Measurements from ENCODE around the gene CFAP97D2.
A peak's percentile ranks its signal among the peaks of the same experiment; 100 is the strongest.

The CFAP97D2 gene

DNA sequence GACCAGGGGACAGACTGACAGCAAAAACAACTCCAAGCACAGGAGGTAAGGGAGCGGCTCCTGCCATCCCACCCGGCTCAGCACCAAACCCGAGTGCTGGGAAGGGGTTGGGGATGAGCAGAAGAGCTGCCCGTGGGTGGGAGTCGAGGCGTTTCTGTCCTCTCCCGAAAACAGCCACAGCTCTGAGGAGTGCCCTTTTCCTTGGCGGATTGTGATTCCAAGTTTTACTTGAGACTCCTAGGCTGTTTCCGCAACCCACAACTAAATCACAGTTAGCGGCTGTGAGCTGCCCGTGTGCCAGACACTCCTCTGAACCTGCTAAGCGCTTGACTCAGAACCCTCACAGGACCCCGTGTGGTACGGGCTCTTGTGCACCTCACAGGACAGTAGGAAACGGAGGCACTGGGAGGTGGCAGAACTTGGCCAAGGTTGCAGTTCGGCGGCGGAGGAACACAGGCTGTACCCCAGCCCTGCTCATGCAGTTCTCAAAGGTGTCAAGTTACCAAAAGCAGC is 21.4 kb downstream of the CFAP97D2 start:
- no peak for DNase-seq

DNA sequence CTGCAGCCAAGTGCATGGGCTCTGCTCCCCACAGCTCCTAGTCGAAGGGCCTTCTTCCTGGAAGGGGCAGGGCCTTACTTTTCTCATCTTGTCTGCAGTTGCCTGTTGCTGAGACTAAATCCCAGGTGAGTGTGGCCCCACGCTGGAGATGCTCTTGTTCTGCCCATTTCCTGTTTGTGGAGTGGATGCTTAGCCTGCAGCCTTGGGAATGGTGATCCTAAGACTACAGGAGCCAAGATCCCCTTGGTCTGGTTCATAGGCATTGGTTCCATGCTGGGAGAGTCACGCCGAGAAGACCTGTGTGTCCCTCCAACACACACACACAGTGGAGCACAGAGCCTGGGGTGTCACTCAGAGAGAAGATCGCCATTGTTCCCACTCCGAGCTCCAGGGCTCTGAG is 23.5 kb downstream of the CFAP97D2 start:
- no peak for DNase-seq

DNA sequence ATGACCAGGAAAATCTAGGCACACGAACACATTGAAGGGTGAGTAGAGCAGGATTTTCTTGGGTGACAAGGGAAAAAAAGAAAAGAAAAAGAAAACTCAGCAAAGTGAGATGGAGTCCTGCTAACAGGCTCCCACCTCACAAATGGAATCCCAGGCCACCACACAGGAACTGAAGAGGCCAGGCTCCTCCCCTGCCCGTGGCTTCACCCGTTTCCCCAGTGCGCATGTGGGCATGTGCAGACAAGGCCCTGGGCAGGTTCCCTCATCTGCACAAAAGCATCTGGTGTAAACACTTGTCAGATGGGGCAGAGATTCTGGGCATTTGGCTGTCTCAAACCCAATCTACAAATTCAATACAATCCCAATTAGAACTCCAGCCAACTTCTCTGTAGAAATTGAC is 24.5 kb downstream of the CFAP97D2 start:
- DNase-seq = peak in 1 of 2 experiments; percentile 16

DNA sequence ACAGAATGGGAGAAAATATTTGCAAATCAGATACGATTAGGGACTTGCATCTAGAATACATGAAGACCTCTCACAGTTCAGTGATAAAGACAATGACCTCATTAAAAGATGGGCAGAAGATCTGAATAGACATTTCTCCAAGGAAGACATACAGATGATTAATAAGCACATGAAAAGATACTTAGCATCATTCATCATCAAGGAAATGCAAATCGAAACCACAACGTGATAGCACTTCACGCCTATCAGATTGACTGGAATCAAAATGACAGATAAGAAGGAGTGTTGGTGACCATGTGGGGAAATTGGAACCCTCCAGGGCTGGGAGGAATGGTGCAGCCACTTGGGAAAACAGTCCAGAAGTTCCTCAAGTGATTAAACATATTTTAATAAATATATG is 25.8 kb downstream of the CFAP97D2 start:
- DNase-seq = no peak

DNA sequence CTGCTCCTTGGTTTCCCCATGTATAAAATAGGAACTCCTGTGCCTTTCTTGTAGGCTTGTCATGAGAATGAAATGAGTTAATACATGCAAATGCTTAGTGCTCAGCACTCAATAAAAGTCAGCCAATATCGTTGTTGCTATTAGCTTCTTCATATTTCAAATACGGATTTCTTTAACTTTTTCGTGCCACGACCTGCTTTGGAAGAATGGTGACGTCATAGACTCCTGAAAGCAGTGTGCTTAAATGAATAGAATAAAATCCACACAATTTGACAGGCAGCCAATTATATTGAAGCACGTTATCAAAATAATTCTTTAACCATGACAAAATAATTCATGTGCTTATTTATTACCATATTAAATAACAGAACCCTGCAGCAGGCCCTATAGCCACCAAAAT is 29.1 kb downstream of the CFAP97D2 start:
- DNase-seq = no peak

DNA sequence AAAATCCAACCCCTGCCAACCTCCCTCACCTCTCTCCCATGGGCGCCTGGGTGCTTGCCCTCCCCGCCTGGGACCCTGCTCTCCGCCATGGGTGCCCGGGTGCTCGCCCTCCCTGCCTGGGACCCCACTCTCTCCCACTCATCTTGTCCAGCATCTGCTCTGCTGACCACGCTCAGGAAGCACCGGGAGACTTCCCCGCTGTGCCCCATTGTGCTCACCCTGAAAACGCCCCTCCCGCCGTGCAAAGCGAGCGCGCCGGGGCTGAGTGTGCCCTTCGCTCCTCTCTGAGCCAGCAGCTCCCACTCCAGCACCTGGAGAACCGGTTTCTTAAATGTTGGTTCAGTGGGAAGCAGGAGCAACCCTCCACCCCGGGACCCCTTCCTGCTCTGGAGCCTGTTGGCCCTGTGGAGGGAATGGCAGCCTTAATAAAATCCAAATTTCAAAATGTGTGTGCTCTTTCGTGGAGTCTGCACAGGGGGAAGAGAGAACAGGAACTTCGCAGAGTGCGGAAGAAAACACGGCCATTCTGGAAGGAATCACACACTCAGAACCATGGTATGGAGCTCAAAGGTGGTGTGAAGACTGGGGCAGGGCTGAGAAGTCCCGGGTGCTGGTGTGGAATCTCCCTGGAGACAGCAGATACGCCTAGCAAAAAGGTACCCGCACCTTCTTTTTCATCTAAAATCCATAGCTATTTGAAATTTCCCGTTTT is 32.5 kb downstream of the CFAP97D2 start:
- DNase-seq = no peak

DNA sequence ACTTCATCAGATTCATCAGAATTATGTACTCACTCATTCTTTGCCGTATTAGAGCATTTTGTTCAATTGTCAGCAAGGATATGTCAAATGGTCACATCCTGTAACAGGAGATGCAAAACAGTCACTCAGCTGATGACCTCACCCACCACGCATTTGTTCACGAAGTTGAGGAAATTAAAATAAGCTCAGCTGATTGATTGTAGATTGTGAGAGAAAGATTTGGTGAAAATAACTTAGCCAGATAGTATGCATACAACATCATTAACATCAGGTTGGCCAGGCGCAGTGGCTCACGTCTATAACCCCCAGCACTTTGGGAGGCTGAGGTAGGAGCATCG is 33.1 kb downstream of the CFAP97D2 start:
- DNase-seq = no peak

DNA sequence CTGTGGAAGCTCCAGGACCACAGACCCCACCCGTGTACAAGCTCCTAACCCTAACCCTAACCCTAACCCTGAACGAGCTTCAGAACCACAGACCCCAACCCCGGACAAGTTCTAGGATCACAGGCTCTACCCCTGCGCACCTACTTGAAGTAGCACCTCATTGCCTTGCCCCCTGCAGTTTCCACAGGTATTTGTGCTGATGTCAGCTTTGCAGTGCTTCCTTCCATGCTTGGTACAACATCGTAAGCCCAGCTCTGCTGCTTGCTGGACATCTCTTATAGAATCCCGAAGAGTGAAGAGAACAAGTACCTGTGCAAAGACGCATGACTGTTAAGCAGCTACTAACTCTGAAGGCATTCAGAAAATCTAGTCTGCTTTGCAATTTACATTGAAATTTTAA is 34.9 kb downstream of the CFAP97D2 start:
- no peak for DNase-seq

DNA sequence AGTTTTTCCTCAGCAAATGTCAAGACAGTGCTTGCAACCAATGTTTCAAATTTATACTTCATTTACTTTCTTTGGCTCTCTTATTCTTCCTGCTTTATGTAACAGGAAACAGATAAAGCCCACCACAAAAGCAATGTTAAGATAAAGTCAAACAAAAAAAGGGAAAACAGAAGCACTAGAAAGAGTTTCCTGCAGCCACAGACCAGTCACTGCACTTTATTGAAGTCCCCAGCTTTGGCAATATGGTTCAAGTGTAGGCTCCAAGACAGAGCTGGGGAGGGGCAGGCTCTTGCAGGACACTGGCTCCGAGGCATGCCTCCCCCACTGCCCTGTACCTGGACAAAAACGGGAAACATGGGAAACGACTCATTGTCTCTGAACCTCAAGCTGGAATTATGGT is 40.3 kb downstream of the CFAP97D2 start:
- no peak for DNase-seq

DNA sequence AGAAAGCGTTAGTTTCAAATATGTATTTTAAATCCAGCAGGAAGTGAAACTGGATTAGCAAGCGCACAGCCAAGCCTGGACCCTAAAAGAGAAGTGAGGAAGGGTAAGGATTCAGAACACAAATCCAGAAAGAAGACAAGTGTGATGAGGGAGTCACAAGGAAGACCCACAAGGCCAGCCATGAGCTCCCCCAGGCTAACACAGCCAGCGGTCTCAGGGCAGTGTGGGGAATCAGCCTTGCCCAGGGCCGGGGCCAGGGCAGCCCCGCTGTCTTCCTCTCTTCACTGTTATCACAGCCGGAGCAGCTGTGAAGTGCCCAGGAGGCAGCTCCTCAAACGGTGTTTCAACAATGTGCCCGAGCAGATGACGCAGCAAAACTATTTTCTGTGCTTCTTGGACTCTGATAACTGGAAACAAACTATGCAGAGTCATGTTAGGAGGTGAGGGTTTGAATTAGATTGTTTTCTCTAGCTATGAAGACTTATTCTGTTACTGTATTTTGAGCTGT is 43.5 kb downstream of the CFAP97D2 start:
- DNase-seq = no peak

DNA sequence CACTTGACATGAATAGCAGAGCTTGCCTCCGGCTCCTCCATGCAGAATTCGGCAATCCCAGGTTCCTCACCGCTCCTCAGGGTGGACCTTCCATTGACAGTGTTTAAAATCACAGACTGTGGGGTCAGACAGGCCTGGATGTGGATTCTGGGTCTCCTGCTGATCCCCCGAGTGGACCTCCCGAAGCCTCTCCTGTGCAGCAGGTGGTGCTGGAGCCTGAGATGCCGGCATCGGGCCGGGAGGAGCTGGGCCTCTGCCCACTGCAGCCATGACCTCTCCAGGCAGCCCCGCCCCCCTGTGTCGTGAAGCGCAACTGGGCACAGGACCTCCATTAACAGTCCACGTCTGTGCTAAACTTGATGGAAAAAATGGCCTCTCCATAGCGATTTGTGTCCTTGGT is 45.1 kb downstream of the CFAP97D2 start:
- no peak for DNase-seq

DNA sequence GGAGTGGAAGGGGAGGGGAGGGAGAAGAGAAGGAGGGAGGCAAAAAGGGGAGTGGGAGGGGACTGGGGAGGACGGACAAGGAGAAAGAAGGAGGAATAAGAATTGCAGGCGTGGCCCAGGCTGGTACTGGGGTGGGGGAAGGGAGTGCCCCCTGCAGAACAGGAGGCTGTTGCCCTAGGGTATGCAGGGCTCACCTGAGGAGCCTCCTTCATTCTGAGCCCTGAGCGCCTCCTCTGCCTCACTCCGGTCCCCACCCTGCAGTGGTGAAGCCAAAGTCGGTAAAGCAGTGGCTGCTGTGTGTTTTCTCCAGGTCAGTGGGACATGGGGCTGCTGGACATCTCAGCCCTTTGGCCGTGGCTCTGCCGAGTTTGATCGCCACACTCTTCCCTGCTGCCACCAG is 46.6 kb downstream of the CFAP97D2 start:
- DNase-seq = no peak

DNA sequence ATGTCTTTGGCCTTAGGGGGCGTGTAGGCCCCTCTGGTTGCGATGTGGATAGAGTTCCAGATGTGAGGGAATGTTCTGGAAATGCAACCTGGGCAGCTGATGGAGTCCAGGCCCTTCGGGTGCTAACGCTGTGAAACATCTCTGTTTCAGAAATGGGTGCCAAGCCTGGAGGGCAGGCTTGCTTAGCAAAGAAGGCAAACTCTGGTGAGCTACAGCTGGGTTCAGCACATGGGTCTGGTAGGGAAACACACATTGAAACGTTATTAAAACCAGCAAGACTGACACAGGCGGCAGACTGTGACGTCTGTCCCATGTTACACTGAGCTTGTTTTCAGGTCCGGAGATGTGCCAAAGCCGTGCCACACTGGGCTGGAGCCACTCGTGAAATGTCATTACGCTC is 47.0 kb downstream of the CFAP97D2 start:
- no peak for DNase-seq

DNA sequence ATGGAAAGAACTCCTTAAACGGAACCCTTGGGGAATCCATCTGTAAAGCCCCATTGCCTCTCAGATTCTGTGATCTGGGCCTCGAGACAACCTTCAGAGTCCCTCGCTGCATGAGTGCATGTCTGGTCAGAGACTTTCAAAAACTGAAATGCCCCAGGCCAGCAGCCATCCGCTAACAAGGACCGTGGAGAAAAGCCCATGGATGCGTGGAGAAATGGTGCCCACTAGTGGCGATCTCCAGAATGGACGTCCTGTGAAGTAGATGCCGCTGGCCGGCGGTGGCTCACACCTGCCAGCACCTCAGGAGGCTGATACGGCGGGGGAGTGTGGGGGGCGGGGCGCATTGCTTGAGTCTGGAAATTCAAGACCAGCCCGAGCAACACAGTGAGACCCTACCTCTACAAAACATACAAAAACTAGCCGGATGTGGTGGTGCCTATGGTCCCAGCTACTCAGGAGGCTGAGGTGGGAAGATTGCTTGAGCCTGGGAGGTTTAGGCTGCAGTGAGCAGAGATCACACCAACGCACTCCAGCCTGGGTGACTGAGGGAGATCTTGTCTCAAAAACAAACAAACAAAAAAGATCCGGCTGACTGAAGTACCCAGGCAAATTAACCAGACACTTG is 47.8 kb downstream of the CFAP97D2 start:
- DNase-seq = peak; percentile 91 to 94

DNA sequence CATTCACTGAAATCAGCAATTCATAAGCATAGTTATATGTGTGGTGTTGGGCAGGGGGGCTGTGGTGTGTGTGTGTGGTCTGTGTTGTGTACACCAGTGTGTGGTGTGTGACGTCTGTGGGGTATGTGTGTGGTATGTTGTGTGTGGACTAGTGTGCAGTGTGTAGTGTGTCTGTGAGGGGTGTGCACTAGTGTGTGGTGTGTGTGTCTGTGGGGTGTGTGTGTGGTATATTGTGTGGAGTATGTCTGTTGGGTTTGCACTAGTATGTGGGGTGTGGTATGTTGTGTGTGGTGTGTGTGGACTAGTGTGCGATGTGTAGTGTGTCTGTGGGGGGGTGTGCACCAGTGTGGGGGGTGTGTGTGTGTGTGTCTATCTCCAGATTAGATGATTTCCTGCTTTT is 48.5 kb downstream of the CFAP97D2 start:
- DNase-seq = no peak

DNA sequence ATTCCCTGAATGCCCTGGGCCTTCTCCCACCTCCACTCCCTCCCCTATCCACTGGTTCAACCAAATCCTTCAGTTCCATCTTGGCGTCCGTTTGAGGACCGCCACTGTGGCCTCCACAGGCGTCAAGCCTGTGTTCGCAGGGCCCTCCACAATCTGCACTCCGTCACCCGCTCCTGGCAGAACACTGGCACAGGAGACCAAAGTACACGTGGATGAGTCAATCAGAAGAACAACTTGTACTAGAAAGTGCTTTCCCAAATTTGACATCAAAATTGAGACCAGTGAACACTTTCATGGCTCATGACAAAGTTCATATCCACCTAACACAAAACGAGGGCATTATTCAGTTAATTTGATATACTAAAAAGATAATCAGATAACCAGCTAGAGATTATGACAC is 49.1 kb downstream of the CFAP97D2 start:
- no peak for DNase-seq

DNA sequence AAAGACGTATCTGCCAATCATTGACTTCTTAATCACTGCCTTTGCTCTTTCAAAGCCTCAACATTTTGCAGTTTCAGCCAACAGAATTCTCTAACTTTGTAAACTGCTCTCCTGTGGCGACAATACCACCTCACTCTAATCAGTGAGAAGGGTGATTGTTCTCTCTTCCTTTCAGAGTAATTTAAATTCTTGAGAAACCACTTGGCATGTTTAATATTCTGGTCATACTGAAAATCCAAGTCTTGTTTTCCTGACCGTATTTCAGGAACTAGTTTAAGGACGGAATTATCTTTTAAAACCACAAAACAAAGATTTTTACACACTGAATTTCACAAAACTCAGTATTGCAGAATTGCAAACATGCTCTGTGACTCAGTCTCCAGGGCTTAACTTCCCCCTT is 50.4 kb downstream of the CFAP97D2 start:
- no peak for DNase-seq

DNA sequence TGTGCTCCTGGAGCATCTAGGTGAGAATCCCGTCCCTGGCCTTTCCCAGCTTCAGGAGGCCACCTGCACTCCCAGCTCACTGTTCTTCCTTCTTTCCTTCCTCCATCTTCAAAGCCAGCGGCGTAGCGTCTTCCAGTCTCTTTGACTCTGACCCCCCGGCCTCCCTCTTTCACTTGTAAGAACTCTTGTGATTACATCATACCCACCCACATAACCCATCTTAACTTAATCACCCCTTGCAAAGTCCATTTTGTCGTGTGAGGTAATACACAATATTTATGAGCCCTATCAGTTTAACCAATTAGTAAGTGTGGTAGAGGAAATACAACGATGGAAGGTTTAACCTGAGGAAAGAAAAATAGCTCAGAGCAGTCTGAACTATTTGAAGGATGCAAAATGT is 51.1 kb downstream of the CFAP97D2 start:
- DNase-seq = no peak

DNA sequence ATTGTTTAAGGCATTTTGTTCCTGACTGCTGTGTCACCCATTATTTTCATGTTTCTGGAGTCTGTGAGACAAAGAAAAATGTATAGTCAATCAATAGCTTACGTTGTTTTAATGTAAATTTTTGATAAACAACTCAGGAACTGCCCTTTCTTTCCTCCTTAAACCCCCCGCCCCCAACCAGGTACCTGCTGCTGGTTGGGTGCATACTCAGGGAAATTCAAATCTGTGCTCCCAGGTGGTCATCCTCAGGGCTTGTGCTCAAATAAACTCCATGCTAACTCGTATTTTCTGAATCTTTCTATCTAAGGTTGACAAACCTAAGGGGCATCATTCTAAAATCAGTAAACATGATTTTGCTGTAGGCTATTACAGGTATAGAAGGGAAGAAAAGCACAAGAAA is 51.5 kb downstream of the CFAP97D2 start:
- DNase-seq = no peak

DNA sequence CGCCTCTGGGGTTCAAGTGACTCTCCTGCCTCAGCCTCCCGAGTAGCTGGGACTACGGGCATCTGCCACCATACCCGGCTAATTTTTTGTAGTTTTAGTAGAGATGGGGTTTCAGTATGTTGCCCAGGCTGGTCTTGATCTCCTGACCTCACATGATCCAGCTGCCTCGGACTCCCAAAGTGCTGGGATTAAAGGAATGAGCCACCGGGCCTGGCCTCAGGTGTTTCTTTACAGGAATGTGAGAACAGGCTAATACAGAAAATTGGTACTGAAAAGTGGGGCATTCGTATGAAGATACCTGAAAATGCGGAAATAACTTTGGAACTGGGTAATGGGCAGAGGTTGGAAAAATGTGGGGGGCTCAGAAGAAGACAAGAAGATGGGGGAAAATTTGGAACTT is 52.8 kb downstream of the CFAP97D2 start:
- no peak for DNase-seq

DNA sequence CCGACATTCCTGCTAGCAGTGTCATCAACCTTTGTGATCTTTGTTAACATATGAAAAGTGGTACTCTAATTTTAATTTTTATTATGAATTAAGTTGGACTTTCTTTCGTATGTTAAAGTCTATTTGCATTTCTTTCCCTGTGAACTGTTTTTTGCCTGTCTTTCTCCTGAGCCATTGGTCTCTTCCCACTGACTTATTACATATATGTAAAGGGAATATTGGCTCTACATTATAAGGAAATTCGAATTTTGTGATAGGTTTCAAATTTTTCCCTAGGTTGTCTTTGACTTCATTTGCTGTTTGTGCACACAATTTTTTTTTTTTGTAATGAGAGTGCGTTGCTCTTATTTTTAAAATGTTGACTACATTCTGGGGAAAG is 55.2 kb downstream of the CFAP97D2 start:
- DNase-seq = no peak

DNA sequence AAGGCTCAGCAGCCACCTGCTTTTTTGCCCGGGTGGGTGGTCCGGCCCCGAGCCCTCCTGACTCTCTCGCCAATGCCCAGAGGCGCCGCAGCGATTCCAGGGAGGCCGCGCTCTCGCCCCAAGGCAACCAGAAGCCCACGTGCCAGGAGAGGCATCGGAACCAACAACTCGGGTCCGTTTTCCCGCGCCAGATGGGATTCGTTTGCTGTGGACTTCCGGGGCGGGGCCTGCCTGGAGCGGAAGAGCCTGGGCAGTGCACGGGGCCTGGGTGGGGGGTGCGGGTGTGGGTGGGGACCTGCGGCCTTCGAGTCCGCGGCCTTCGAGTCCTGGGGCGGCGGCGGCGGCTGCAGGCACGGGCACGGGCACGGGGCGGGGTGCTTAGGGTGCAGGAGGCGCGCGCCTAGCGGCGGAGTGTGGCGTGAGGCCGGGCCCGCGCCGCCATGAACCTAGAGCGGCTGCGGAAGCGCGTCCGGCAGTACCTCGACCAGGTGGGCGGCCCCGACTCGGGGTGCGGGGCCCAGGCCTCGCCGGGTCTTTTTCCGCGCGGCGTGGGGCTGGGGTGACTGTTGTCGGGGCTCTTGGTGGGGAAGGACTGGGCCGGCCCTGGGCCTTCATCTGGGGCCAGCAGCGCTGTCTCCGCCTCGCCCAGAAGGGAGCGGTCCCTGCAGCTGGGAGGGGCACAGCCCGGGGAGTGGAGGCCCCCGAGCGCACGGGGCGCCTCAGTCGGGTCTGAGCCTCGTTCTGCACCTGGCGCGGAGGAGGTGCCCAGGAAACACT is 55.8 kb downstream of the CFAP97D2 start, which contains the start of gene CDC16:
TSS of gene CDC16 (plus strand) at position 253 of the 777 bp plus-strand sequence. CDS start at position 441, 188 bp downstream.
- DNase-seq = peak; percentile 94

DNA sequence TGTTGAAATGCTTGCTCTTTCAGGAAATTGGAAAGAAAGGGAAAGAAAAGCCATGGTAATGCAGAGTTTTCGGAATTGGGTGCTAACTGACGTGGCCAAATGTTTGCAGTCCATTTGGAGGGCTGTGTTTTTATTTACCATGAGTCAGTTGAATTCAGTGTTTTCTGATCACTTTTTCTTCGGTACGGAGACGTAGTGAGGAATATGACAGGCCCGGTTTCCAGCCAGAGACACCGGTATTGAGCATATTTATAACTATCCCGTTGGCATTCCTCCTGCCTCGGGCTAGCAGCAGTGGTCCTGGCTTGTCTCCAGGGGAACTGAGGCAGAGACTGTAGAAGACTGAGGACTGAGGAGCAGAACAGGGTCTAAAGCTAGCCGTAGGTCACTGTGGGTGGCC is 56.6 kb downstream of the CFAP97D2 start:
- no peak for DNase-seq

DNA sequence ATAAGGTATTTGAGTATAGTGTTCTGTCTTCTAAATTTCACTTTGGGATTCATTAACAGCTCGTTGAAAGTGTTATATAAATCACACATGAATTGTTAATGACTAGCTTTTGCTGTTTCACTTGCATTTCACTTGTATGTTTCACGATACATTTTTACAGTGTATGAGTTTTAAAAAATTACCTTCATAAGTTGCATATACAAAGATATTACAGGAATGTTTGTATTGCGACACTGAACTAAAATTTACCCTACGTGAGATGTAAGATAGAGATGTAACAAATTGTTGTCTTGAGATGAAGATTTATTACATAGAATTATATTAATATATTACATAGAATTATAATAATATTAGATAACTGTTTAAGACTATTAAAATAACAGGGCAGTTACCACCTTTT is 57.2 kb downstream of the CFAP97D2 start:
- DNase-seq = no peak

All from activated CD4-positive, alpha-beta T cell treated with anti-CD3 and anti-CD28 coated beads, Interleukin-2, amount 50 U/mL, for 48 hours (primary cell).